GM12878 (cell line): ENCODE measurements around the gene IFRD2. TPM values are rescaled to one million over a fixed set of nuclear protein-coding genes. Genes with fewer than 3 reads are reported as not detected.

Source experiments
- CBX3 ChIP-seq: fragments of 200-600 bp; sonication (generic); IDR thresholded peaks from 2 replicates; pipeline ENCODE4 v1.6.1; 2016; ENCODE audit warnings: low read depth, borderline replicate concordance
- CEBPB ChIP-seq, 2 experiments: fragments of 150-350 bp in 1 of 2; IDR thresholded peaks; 2 replicates each; pipeline ENCODE4 v1.6.1; 2012 to 2014; ENCODE audit warnings: low read depth in 2 of 2, low read length in 2 of 2, borderline replicate concordance in 1 of 2, inconsistent platforms in 1 of 2
- CHD4 ChIP-seq: fragments of 200-600 bp; sonication (generic); IDR thresholded peaks from 2 replicates; pipeline ENCODE4 v1.6.1; 2016; ENCODE audit warnings: mild to moderate bottlenecking
- EP300 ChIP-seq, 2 experiments: fragments of 150-350 bp in 1 of 2; IDR thresholded peaks; 2 replicates each; pipeline ENCODE4 v1.6.1; 2011 to 2012; ENCODE audit warnings: low read depth in 2 of 2, low read length in 2 of 2, borderline replicate concordance in 1 of 2, improper control_type of control experiment in 1 of 2, inconsistent platforms in 1 of 2; ENCODE audit not compliant: control insufficient read depth in 1 of 2
- EZH2 ChIP-seq: IDR thresholded peaks from 2 replicates; pipeline ENCODE4 v1.6.1; 2012; ENCODE audit warnings: low read depth, mild to moderate bottlenecking, control low read depth, inconsistent platforms, low read length, borderline replicate concordance; ENCODE audit not compliant: control insufficient read depth
- GATAD2B ChIP-seq: fragments of 450-650 bp; conservative IDR thresholded peaks from 2 replicates; pipeline ENCODE4 v1.6.1; 2017; ENCODE audit warnings: low read depth, mild to moderate bottlenecking, moderate library complexity
- IKZF2 ChIP-seq, 2 experiments: fragments of 450-650 bp; IDR thresholded peaks; 2 replicates each; pipeline ENCODE4 v1.6.1; 2017; ENCODE audit warnings: mild to moderate bottlenecking in 2 of 2, moderate library complexity in 2 of 2
- KLF5 ChIP-seq: fragments of 450-650 bp; IDR thresholded peaks from 2 replicates; pipeline ENCODE4 v1.6.1; 2014; ENCODE audit warnings: mild to moderate bottlenecking; ENCODE audit not compliant: partially characterized antibody
- NR2C2 ChIP-seq: IDR thresholded peaks from 2 replicates; pipeline ENCODE4 v1.6.1; 2011; ENCODE audit warnings: borderline replicate concordance, low read depth; ENCODE audit not compliant: control insufficient read depth, insufficient read length
- PAX8 ChIP-seq: fragments of 450-650 bp; IDR thresholded peaks from 2 replicates; pipeline ENCODE4 v1.6.1; 2017; ENCODE audit warnings: mild to moderate bottlenecking, moderate library complexity
- PML ChIP-seq: IDR thresholded peaks from 2 replicates; pipeline ENCODE4 v1.6.1; 2012; ENCODE audit warnings: low read length, inconsistent platforms
- RAD21 ChIP-seq: IDR thresholded peaks from 2 replicates; pipeline ENCODE4 v1.6.1; 2011; ENCODE audit warnings: mild to moderate bottlenecking, low read depth, low read length, moderate library complexity; ENCODE audit not compliant: insufficient read depth
- RAD51 ChIP-seq: fragments of 450-650 bp; IDR thresholded peaks from 2 replicates; pipeline ENCODE4 v1.6.1; 2016; ENCODE audit warnings: moderate library complexity, mild to moderate bottlenecking, inconsistent platforms
- RB1 ChIP-seq: fragments of 450-650 bp; formaldehyde crosslinking; IDR thresholded peaks from 2 replicates; pipeline ENCODE4 v1.6.1; 2017; ENCODE audit warnings: mild to moderate bottlenecking, borderline replicate concordance
- RFX5 ChIP-seq: IDR thresholded peaks from 2 replicates; pipeline ENCODE4 v1.6.1; 2011; ENCODE audit warnings: low read depth, low read length, improper control_type of control experiment
- SMAD5 ChIP-seq: IDR thresholded peaks from 2 replicates; pipeline ENCODE4 v1.6.1; 2016; ENCODE audit warnings: antibody characterized with exemption, low read depth
- SP1 ChIP-seq: IDR thresholded peaks from one replicate; pipeline ENCODE4 v1.6.1; 2011; ENCODE audit warnings: low read depth, low read length
- ZBED1 ChIP-seq: IDR thresholded peaks from 2 replicates; pipeline ENCODE4 v1.6.1; 2016; ENCODE audit warnings: borderline replicate concordance
- polyA plus RNA-seq, 11 experiments: library from polyadenylated mRNA; depleted of rRNA in 4 of 11; unstranded in 6 of 11; stranded (reverse) in 5 of 11; fragments of >200 nt; fragmentation: Nextera tagmentation in 4 of 11; fragmentation: Illumina TruSeq in 1 of 11; extraction: Ambion mirVana in 4 of 11; extraction: Trizol in 1 of 11; gene quantifications; 1 replicate in 1 of 11; 2 replicates in 10 of 11; pipeline versions ENCODE4 v1.2.1 to v1.2.3, GENCODE V29; 2011 to 2016; ENCODE audit warnings: inconsistent platforms in 2 of 11, missing spikeins in 2 of 11, low read depth in 1 of 11
- total RNA-seq, 4 experiments: library from RNA; depleted of rRNA in 3 of 4; stranded (reverse); fragments of >200 nt in 3 of 4; fragmentation: Illumina TruSeq in 1 of 4; extraction: Trizol in 1 of 4; gene quantifications; 2 replicates each; pipeline versions ENCODE4 v1.2.1 to v1.2.3, GENCODE V29; 2013 to 2021
- TF ChIP-seq, protein P1 (sequence below): fragments of 450-650 bp; formaldehyde crosslinking; IDR thresholded peaks from 2 replicates; pipeline ENCODE4 v1.4.0; 2022; ENCODE audit warnings: mild to moderate bottlenecking, moderate library complexity
- TF ChIP-seq, protein P2 (sequence below): fragments of 450-650 bp; IDR thresholded peaks from 2 replicates; pipeline ENCODE4 v1.6.1; 2016; ENCODE audit warnings: mild to moderate bottlenecking

IFRD2 gene
- total and polyA plus RNA-seq, 10 of the 15 experiments (the other 5 are each of a cell fraction or from before 2014, with no cell fraction given), result 19.1 to 153 (median 80.3) TPM

DNA sequence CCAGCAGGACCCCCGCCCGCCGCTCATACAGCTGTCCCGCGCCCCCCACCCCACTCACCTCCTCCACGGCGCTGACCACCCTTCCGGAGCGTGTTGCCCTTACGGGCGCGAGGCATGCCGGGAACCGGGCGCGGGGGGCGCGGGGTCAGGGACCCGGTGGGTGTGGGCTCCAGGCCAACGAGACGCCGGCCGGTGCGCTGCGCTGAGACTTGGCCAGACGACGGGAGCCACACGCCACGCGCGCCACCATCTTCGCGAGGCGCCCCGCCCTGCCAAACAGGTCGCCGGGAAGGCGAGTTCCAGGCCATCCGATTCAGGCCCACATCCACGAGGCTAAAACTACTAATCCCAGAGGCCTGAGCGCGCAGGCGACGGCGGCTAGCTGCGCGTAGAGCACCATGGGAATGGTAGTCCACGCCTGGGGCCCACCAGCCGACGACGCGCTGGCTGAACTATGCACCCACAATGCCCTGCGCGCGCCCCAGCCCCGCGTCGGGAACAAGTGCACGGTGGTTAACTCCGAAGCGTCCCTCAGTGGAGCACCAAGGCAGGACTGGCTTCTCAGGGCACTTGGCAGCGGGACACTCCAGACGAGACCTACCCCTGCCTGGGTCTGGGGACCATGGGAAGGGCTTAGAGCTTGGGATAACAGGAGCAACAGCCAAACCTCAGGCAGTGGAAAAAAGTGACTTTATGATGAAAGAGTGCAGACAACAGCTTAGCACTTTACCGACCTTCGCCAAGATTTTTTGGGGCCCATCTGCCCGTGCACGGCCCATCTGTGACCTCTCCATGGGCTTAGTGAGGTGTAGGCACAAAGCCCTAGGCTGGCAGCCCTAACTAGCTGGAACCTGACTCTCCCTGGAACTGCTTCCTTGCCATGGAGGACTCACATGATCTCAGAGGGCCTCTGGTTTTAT is at the start of gene IFRD2 (continued):
- TF ChIP-seq EP300 (IDR thresholded peaks at IDR 0.05; ENCODE audit: borderline replicate concordance in 1 of 2, control insufficient read depth in 1 of 2, low read depth in 2 of 2, low read length in 2 of 2) (no peak), RFX5 (peak; percentile 53; the same call in 1 of the 2 replicates), PML (no peak), CBX3 (no peak), SMAD5 (peak; percentile 38; the same call in 1 of the 2 replicates), CEBPB (IDR thresholded peaks at IDR 0.05; ENCODE audit: borderline replicate concordance in 1 of 2, low read depth in 2 of 2, low read length in 2 of 2) (no peak), NR2C2 (no peak), RAD21 (no peak), PAX8 (no peak), CHD4 (no peak), KLF5 (peak; percentile 89), RB1 (peak; percentile 65; the same call in 1 of the 2 replicates), GATAD2B (no peak), SP1 (peak; percentile 88), IKZF2 (IDR thresholded peaks at IDR 0.05) (no peak; a peak in 1 of 4 replicates), ZBED1 (no peak), RAD51 (no peak), EZH2 (no peak)
- TF ChIP-seq, protein P1, sequence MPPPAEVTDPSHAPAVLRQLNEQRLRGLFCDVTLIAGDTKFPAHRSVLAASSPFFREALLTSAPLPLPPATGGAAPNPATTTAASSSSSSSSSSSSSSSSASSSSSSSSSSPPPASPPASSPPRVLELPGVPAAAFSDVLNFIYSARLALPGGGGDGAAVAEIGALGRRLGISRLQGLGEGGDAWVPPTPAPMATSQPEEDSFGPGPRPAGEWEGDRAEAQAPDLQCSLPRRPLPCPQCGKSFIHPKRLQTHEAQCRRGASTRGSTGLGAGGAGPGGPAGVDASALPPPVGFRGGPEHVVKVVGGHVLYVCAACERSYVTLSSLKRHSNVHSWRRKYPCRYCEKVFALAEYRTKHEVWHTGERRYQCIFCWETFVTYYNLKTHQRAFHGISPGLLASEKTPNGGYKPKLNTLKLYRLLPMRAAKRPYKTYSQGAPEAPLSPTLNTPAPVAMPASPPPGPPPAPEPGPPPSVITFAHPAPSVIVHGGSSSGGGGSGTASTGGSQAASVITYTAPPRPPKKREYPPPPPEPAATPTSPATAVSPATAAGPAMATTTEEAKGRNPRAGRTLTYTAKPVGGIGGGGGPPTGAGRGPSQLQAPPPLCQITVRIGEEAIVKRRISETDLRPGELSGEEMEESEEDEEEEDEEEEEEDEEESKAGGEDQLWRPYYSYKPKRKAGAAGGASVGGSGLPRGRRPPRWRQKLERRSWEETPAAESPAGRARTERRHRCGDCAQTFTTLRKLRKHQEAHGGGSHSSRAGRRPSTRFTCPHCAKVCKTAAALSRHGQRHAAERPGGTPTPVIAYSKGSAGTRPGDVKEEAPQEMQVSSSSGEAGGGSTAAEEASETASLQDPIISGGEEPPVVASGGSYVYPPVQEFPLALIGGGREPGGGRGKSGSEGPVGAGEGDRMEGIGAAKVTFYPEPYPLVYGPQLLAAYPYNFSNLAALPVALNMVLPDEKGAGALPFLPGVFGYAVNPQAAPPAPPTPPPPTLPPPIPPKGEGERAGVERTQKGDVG, result no peak
- TF ChIP-seq, protein P2, sequence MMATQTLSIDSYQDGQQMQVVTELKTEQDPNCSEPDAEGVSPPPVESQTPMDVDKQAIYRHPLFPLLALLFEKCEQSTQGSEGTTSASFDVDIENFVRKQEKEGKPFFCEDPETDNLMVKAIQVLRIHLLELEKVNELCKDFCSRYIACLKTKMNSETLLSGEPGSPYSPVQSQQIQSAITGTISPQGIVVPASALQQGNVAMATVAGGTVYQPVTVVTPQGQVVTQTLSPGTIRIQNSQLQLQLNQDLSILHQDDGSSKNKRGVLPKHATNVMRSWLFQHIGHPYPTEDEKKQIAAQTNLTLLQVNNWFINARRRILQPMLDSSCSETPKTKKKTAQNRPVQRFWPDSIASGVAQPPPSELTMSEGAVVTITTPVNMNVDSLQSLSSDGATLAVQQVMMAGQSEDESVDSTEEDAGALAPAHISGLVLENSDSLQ, result peak; percentile 43; the same call in 1 of the 2 replicates
